K562 (cell line): ENCODE results near the gene RBFOX2.

Source experiments
- FOXP4 ChIP-seq: sonication (generic); formaldehyde crosslinking; IDR thresholded peaks from 2 replicates; pipeline ENCODE4 v1.8.0; 2022; ENCODE audit warnings: mild to moderate bottlenecking, missing genetic modification reagents, borderline replicate concordance
- MAFK ChIP-seq: IDR thresholded peaks from 2 replicates; pipeline ENCODE4 v1.6.1; 2011; ENCODE audit warnings: low read length, improper control_type of control experiment
- MEF2D ChIP-seq: conservative IDR thresholded peaks from 2 replicates; pipeline ENCODE4 v1.6.1; 2016; ENCODE audit warnings: low read depth, missing genetic modification characterization, missing compliant biosample characterization
- NKRF ChIP-seq: fragments of 450-650 bp; IDR thresholded peaks from 2 replicates; pipeline ENCODE4 v1.6.1; 2016; ENCODE audit warnings: borderline replicate concordance
- POLR2A ChIP-seq: fragments of 450-650 bp; conservative IDR thresholded peaks from 2 replicates; pipeline ENCODE4 v1.6.1; 2016
- POLR2AphosphoS5 ChIP-seq: IDR thresholded peaks from 2 replicates; pipeline ENCODE4 v1.6.1; 2011; ENCODE audit warnings: mild to moderate bottlenecking, low read depth, low read length, moderate library complexity; ENCODE audit not compliant: control insufficient read depth, insufficient read depth
- U2AF2 ChIP-seq: fragments of 200-400 bp; formaldehyde crosslinking; optimal IDR thresholded peaks from 2 replicates; pipeline ENCODE3; 2017; ENCODE audit warnings: low read depth, mild to moderate bottlenecking, low read length
- ZBTB1 ChIP-seq: sonication (generic); formaldehyde crosslinking; IDR thresholded peaks from 2 replicates; pipeline ENCODE4 v1.8.1; 2023; ENCODE audit warnings: missing genetic modification reagents, low read depth, mild to moderate bottlenecking, borderline replicate concordance
- ZNF121 ChIP-seq: sonication (generic); formaldehyde crosslinking; conservative IDR thresholded peaks from 2 replicates; pipeline ENCODE4 v1.8.0; 2022; ENCODE audit warnings: missing genetic modification reagents
- ZNF143 ChIP-seq: sonication (generic); formaldehyde crosslinking; IDR thresholded peaks from 2 replicates; pipeline ENCODE4 v1.9.0; 2022; ENCODE audit warnings: mild to moderate bottlenecking, missing genetic modification reagents
- ZNF324 ChIP-seq: fragments of 250-450 bp; sonication (Bioruptor Pico); IDR thresholded peaks from 2 replicates; pipeline ENCODE4 v1.4.0; 2020; ENCODE audit warnings: mild to moderate bottlenecking
- ZNF57 ChIP-seq: fragments of 450-650 bp; formaldehyde crosslinking; IDR thresholded peaks from 2 replicates; pipeline ENCODE4 v1.4.0; 2020; ENCODE audit warnings: mild to moderate bottlenecking, moderate library complexity

GRCh38 chr22:35914665-35915476, 113.8 kb downstream of the RBFOX2 start:
- TF ChIP-seq POLR2A (no peak), ZNF143 (CRISPR knock-in tag) (no peak), MAFK (no peak), ZNF57 (CRISPR knock-in tag) (no peak), ZBTB1 (CRISPR knock-in tag) (no peak), MEF2D (tag) (no peak), U2AF2 (no peak), FOXP4 (CRISPR knock-in tag) (no peak), NKRF (no peak), ZNF324 (CRISPR knock-in tag) (no peak), ZNF121 (no peak), POLR2AphosphoS5 (no peak)
